Activated B cell treated with CpG ODN at 0.5 μM for 24 hours (primary cell): ENCODE measurements around the gene BMERB1. TPM values are rescaled to one million over a fixed set of nuclear protein-coding genes. Genes with fewer than 3 reads are reported as not detected.
"Not testable (repeated sequence)": the region's sequence is repeated elsewhere in the genome, so short reads cannot be mapped to it uniquely, and the experiment has no call there.

Source experiments
- ATAC-seq: fragments of 200-7000 bp; cut with Tn5 transposase; one replicate; pipeline ENCODE4 v1.10.0; 2021; ENCODE audit warnings: low read depth, mild to moderate bottlenecking, moderate library complexity
- CTCF ChIA-PET: fragments of 350-600 bp; sonication (Branson Sonifier 250); formaldehyde crosslinking; loops from one replicate; lab custom pipeline; 2021; ENCODE audit warnings: antibody characterized with exemption; lab: Charles Lee
- POLR2A ChIA-PET: fragments of 350-600 bp; sonication (Branson Sonifier 250); formaldehyde crosslinking; loops from one replicate; lab custom pipeline; 2021; ENCODE audit warnings: antibody characterized with exemption; lab: Charles Lee
- DNase-seq: peaks from one replicate; pipeline ENCODE4 v3.0.0; 2022
- H3K27ac Mint-ChIP-seq: one replicate; pipeline ENCODE4 v1.8.0; 2020; ENCODE audit warnings: mixed read lengths
- H3K27me3 Mint-ChIP-seq: one replicate; pipeline ENCODE4 v1.8.0; 2021; ENCODE audit warnings: mixed read lengths
- H3K36me3 Mint-ChIP-seq: one replicate; pipeline ENCODE4 v1.8.0; 2021; ENCODE audit warnings: low read depth, mixed read lengths
- H3K4me1 Mint-ChIP-seq: one replicate; pipeline ENCODE4 v1.8.0; 2021; ENCODE audit warnings: mixed read lengths
- H3K4me3 Mint-ChIP-seq: one replicate; pipeline ENCODE4 v1.8.0; 2020; ENCODE audit warnings: mild to moderate bottlenecking, mixed read lengths
- H3K9me3 Mint-ChIP-seq: one replicate; pipeline ENCODE4 v1.8.0; 2020; ENCODE audit warnings: mixed read lengths
- intact Hi-C: fragments of 100-400 bp; cut with micrococcal nuclease; formaldehyde crosslinking; loops from one replicate; pipeline ENCODE4 v1.15.1; 2024
- total RNA-seq: library from RNA; stranded (reverse); gene quantifications from 2 replicates; pipeline ENCODE4 v1.2.3, GENCODE V29; 2022
- TF ChIP-seq, protein P1 (sequence below): fragments of 200-600 bp; IDR thresholded peaks from one replicate; pipeline ENCODE4 v1.8.0; 2022; ENCODE audit warnings: antibody characterized with exemption, mild to moderate bottlenecking

Gene BMERB1
- total RNA-seq, 1 donor from 2014 or later, result 7.1 TPM

DNA sequence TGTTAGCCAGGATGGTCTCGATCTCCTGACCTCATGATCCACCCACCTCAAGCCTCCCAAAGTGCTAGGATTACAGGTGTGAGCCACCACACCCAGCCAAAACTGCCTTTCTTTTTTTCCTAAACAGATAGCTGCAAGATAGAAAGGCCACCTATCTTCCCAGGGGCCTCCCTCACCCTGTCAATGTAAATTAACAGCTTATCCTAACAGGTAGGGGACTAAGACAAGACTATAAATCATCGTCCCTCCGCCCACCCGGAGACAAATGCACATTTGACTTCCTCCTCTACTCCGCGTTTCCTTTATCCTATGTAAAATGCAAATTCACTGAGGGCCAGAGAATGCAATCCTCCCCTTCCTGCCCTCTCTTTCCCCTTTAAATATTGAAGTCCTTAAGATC is 137.2 kb downstream of the BMERB1 start:
- ChIA-PET POLR2A (no interaction called here), CTCF (no interaction called here)
- TF ChIP-seq, protein P1, sequence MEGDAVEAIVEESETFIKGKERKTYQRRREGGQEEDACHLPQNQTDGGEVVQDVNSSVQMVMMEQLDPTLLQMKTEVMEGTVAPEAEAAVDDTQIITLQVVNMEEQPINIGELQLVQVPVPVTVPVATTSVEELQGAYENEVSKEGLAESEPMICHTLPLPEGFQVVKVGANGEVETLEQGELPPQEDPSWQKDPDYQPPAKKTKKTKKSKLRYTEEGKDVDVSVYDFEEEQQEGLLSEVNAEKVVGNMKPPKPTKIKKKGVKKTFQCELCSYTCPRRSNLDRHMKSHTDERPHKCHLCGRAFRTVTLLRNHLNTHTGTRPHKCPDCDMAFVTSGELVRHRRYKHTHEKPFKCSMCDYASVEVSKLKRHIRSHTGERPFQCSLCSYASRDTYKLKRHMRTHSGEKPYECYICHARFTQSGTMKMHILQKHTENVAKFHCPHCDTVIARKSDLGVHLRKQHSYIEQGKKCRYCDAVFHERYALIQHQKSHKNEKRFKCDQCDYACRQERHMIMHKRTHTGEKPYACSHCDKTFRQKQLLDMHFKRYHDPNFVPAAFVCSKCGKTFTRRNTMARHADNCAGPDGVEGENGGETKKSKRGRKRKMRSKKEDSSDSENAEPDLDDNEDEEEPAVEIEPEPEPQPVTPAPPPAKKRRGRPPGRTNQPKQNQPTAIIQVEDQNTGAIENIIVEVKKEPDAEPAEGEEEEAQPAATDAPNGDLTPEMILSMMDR, result no peak
- Mint-ChIP-seq H3K36me3 (peaks cover 2% of the 10 kb centered on the region), H3K4me3 (no peak overlapping the region), H3K4me1 (peaks cover 9% of the 10 kb centered on the region), H3K27me3 (no peaks in the 10 kb centered on the region), H3K27ac (no peak overlapping the region), H3K9me3 (peaks cover 8% of the 10 kb centered on the region)
- DNase-seq, result no peak
- intact Hi-C loops, result no loop called here
- no peak for ATAC-seq

DNA sequence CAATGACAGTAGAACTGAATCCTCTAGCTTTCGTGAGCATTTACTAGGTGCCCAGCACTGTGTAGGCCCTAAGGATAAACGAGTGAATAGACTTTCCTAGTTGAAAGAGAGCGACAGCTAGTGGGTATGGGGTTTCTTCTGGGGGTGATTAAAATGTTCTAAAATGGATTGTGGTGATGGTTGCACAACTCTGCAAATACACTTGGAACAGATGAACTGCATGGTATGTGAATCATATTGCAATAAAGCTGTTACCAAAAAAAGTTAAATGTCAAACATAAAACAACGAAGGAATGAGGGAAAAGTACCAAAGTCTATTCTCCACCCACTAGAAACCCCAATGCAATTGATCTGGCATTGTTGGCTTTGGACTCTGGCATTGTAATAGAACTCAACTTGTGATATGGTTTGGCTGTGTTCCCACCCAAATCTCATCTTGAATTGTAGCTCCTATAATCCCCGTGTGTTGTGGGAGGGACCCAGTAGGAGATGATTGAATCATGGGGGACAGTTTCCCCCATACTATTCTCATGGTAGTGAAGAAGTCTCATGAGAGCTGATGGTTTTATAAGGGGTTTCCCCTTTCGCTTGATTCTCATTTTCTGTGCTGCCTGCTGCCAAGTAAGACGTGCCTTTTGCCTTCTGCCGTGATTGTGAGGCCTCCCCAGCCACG is 138.1 kb downstream of the BMERB1 start:
- Mint-ChIP-seq H3K36me3 (peaks cover 2% of the 10 kb centered on the region), H3K9me3 (peaks cover 15% of the 10 kb centered on the region), H3K4me1 (peaks cover 9% of the 10 kb centered on the region), H3K4me3 (no peak overlapping the region), H3K27me3 (no peaks in the 10 kb centered on the region), H3K27ac (no peak overlapping the region)
- TF ChIP-seq, protein P1, result no peak
- intact Hi-C loops, result no loop called here
- CTCF ChIA-PET, result no interaction called here
- ATAC-seq (peak; percentile 25), DNase-seq (no peak)
- POLR2A ChIA-PET, result no interaction called here

DNA sequence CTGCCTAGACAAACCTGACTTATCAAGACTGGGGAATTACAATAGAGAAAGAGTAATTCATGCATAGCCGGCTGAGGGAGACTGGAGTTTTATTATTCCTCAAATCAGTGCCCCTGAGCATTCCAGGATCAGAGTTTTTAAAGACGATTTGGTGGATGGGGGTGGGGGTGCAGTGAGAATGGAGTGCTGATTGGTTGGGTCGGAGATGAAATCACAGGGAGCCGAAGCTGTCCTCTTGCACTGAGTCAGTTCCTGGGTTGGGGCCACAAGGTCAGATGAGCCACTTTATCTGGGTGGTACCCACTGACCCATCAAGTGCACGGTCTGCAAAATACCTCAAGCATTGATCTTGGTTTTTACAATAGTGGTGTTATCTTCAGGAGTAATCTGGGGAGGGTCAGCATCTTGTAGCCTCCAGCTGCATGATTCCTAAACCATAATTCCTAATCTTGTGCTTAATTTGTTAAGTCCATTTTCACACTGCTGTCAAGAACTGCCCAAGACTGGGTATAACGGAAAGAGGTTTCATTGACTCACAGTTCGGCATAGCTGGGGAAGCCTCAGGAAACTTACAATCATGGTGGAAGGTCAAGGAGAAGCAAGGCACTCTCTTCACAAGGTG is 139.0 kb downstream of the BMERB1 start:
- ChIA-PET CTCF (no interaction called here), POLR2A (no interaction called here)
- DNase-seq (no peak), ATAC-seq (no peak)
- Mint-ChIP-seq H3K36me3 (peaks cover 2% of the 10 kb centered on the region), H3K27ac (no peak overlapping the region), H3K9me3 (peaks cover 16% of the 10 kb centered on the region), H3K4me1 (peaks cover 10% of the 10 kb centered on the region), H3K27me3 (no peaks in the 10 kb centered on the region), H3K4me3 (no peak overlapping the region)
- intact Hi-C loops, result no loop called here
- TF ChIP-seq, protein P1, result no peak

DNA sequence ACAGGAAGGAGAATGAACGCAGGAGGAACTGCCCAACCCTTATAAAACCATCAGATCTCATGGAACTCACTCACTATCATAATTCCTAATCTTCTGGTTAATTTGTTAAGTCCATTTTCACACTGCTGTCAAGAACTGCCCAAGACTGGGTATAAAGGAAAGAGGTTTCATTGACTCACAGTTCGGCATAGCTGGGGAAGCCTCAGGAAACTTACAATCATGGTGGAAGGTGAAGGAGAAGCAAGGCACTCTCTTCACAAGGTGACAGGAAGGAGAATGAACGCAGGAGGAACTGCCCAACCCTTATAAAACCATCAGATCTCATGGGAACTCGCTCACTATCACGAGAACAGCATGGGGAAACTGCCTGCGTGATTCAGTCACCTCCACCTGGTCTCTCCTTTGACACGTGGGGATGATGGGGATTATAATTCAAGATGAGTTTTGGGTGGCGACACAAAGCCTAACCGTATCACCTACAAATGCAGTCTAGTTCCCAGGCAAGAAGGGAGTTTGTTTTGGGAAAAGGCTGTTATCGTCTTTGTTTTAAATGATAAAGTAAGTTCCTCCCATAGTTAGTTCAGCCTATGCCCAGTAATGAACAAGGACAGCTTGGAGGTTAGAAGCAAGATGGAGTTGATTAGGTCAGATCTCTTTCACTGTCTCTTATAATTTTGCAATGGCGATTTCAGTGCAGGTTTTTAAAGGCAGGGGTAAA is 139.7 kb downstream of the BMERB1 start:
- CTCF ChIA-PET, H3K4me3 Mint-ChIP-seq, POLR2A ChIA-PET, H3K36me3 Mint-ChIP-seq, intact Hi-C loops, ATAC-seq, H3K27me3 Mint-ChIP-seq, DNase-seq, H3K27ac Mint-ChIP-seq: not testable (repeated sequence)
- Mint-ChIP-seq H3K4me1 (peaks cover 10% of the 10 kb centered on the region), H3K9me3 (peaks cover 16% of the 10 kb centered on the region)

DNA sequence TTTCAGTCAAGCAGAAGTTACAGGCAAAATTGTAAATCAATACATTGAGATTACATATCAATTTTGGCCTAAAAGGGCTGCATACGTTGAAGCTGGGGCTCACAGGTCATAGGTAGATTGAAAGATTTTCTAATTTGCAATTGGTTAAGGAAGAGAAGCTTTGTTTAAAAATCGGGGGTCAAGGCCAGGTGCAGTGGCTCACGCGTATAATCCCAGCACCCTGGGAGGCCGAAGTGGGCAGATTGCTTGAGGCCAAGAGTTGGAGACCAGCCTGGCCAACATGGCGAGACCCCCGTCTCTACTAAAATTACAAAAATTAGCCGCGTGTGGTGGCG is 140.2 kb downstream of the BMERB1 start:
- Mint-ChIP-seq H3K4me3 (no peak overlapping the region), H3K27ac (no peak overlapping the region), H3K27me3 (no peaks in the 10 kb centered on the region), H3K36me3 (peaks cover 2% of the 10 kb centered on the region), H3K4me1 (peaks cover 10% of the 10 kb centered on the region), H3K9me3 (peaks cover 16% of the 10 kb centered on the region)
- DNase-seq (no peak), ATAC-seq (no peak)
- TF ChIP-seq, protein P1, result no peak
- ChIA-PET CTCF (no interaction called here), POLR2A (no interaction called here)
- intact Hi-C loops, result no loop called here
